DOHH2 (cell line): ENCODE measurements around the gene MB21D2.

Experiments
- H3F3A ChIP-seq: fragments of 200-600 bp; sonication (generic), shearing (Covaris generic); 2 replicates; pipeline ENCODE4 v1.6.0; 2016; ENCODE audit warnings: antibody characterized with exemption, mild to moderate bottlenecking; ENCODE audit not compliant: control insufficient read depth, insufficient read depth
- H3K27ac ChIP-seq: fragments of 200-600 bp; sonication (generic); 2 replicates; pipeline ENCODE4 v1.5.1; 2014; ENCODE audit warnings: low read depth, mild to moderate bottlenecking, low read length, moderate library complexity
- H3K27me3 ChIP-seq: fragments of 200-600 bp; sonication (generic); 2 replicates; pipeline ENCODE4 v1.6.1; 2014; ENCODE audit warnings: mild to moderate bottlenecking, low read length, mixed read lengths; ENCODE audit not compliant: control insufficient read depth
- H3K36me3 ChIP-seq: fragments of 200-600 bp; sonication (generic); 2 replicates; pipeline ENCODE4 v1.6.1; 2014; ENCODE audit warnings: mild to moderate bottlenecking, low read length, moderate library complexity, mixed read lengths; ENCODE audit not compliant: control insufficient read depth
- H3K4me1 ChIP-seq: fragments of 200-600 bp; sonication (generic); 2 replicates; pipeline ENCODE4 v1.6.1; 2014; ENCODE audit warnings: mild to moderate bottlenecking, low read length, mixed read lengths; ENCODE audit not compliant: control insufficient read depth
- H3K4me2 ChIP-seq: fragments of 200-600 bp; sonication (generic); 2 replicates; pipeline ENCODE4 v1.6.0; 2014; ENCODE audit warnings: mild to moderate bottlenecking, low read length, moderate library complexity
- H3K4me3 ChIP-seq: fragments of 200-600 bp; sonication (generic); 2 replicates; pipeline ENCODE4 v1.5.1; 2014; ENCODE audit warnings: mild to moderate bottlenecking, low read length, mixed read lengths
- H3K79me2 ChIP-seq: fragments of 200-600 bp; sonication (generic); 2 replicates; pipeline ENCODE4 v1.6.1; 2014; ENCODE audit warnings: mild to moderate bottlenecking, low read length, mixed read lengths; ENCODE audit not compliant: control insufficient read depth
- H3K9me2 ChIP-seq: fragments of 200-600 bp; sonication (generic); replicated peaks from 2 replicates; pipeline ENCODE4 v1.6.1; 2014; ENCODE audit warnings: mild to moderate bottlenecking, low read length, mixed read lengths; ENCODE audit not compliant: control insufficient read depth
- H3K9me3 ChIP-seq: fragments of 200-600 bp; sonication (generic); 2 replicates; pipeline ENCODE4 v1.6.1; 2014; ENCODE audit warnings: antibody characterized with exemption, low read length, mixed read lengths; ENCODE audit not compliant: control insufficient read depth, insufficient read depth
- H4K20me1 ChIP-seq: fragments of 200-600 bp; sonication (generic); 2 replicates; pipeline ENCODE4 v1.6.0; 2014; ENCODE audit warnings: low read depth, mild to moderate bottlenecking, antibody characterized with exemption, low read length, moderate library complexity; ENCODE audit not compliant: control insufficient read depth, insufficient read depth
- CTCF ChIP-seq: fragments of 200-600 bp; sonication (generic); IDR thresholded peaks from one replicate; pipeline ENCODE4 v1.5.1; 2014; ENCODE audit warnings: antibody characterized with exemption, mild to moderate bottlenecking, low read depth, low read length; ENCODE audit not compliant: poor library complexity, severe bottlenecking
- EZH2phosphoT487 ChIP-seq: fragments of 200-600 bp; sonication (generic); IDR thresholded peaks from 2 replicates; pipeline ENCODE4 v1.6.1; 2017; ENCODE audit warnings: borderline replicate concordance, mild to moderate bottlenecking, antibody characterized with exemption, low read length, moderate library complexity, mixed read lengths

The MB21D2 gene

GRCh38 chr3:192870822-192871221, 46.8 kb downstream of the MB21D2 start:
- Histone ChIP-seq H3K27me3 (no peaks in the 10 kb centered on the region), H3K4me2 (no peak overlapping the region), H3K4me1 (no peaks in the 10 kb centered on the region), H3K27ac (no peak overlapping the region), H3K9me3 (no peaks in the 10 kb centered on the region), H3K79me2 (no peaks in the 10 kb centered on the region), H3K36me3 (no peaks in the 10 kb centered on the region), H3F3A (no peaks in the 10 kb centered on the region), H4K20me1 (no peaks in the 10 kb centered on the region), H3K9me2 (no peaks in the 10 kb centered on the region), H3K4me3 (no peak overlapping the region)
- TF ChIP-seq CTCF (no peak), EZH2phosphoT487 (no peak)

GRCh38 chr3:192869131-192870031, 48.3 kb downstream of the MB21D2 start:
- no peaks in the 10 kb centered on the region for H3K27me3 ChIP-seq
- H4K20me1 ChIP-seq, result no peaks in the 10 kb centered on the region
- H3K79me2 ChIP-seq, result no peaks in the 10 kb centered on the region
- no peaks in the 10 kb centered on the region for H3K36me3 ChIP-seq
- no peaks in the 10 kb centered on the region for H3K4me1 ChIP-seq
- H3F3A ChIP-seq, result no peaks in the 10 kb centered on the region
- H3K4me3 ChIP-seq, result no peak overlapping the region
- H3K4me2 ChIP-seq, result no peak overlapping the region
- H3K9me2 ChIP-seq, result no peaks in the 10 kb centered on the region
- no peaks in the 10 kb centered on the region for H3K9me3 ChIP-seq
- TF ChIP-seq EZH2phosphoT487 (no peak), CTCF (no peak)
- H3K27ac ChIP-seq, result no peak overlapping the region

- no peaks in the 10 kb centered on the region for H3K79me2 ChIP-seq
- no peaks in the 10 kb centered on the region for H3K27me3 ChIP-seq
Observed at GRCh38 chr3:192867645-192868044, 50.0 kb downstream of the MB21D2 start.

More at GRCh38 chr3:192867645-192868044, 50.0 kb downstream of the MB21D2 start:
- H3K4me2 ChIP-seq, result no peak overlapping the region
- no peak overlapping the region for H3K4me3 ChIP-seq
- H4K20me1 ChIP-seq, result no peaks in the 10 kb centered on the region
- no peaks in the 10 kb centered on the region for H3K9me2 ChIP-seq
- no peak for TF ChIP-seq CTCF
- TF ChIP-seq EZH2phosphoT487, result no peak
- H3K9me3 ChIP-seq, result no peaks in the 10 kb centered on the region
- H3F3A ChIP-seq, result no peaks in the 10 kb centered on the region
- H3K36me3 ChIP-seq, result no peaks in the 10 kb centered on the region
- no peak overlapping the region for H3K27ac ChIP-seq
- H3K4me1 ChIP-seq, result no peaks in the 10 kb centered on the region
